Endothelial cell of umbilical vein (primary cell): ENCODE results near the gene IQCH. TPM values are rescaled to one million over a fixed set of nuclear protein-coding genes. Genes with fewer than 3 reads are reported as not detected.

ENCODE experiments used
- BruUV-seq: library from RNA; stranded (reverse); fragments of 400-500 nt; replicated peaks from 2 replicates; lab custom pipeline; 2021; lab: Mats Ljungman, UMichigan
- CTCF ChIA-PET: fragments of 300-600, 350-600 bp; sonication (Branson Sonifier 250); formaldehyde crosslinking; loops from one replicate; lab custom pipeline; 2021; ENCODE audit warnings: antibody characterized with exemption, inconsistent platforms; lab: Charles Lee
- POLR2A ChIA-PET: fragments of 300-600, 350-600 bp; sonication (Branson Sonifier 250); formaldehyde crosslinking; loops from one replicate; lab custom pipeline; 2021; ENCODE audit warnings: antibody characterized with exemption, inconsistent platforms; lab: Charles Lee
- DNase-seq: peaks from one replicate; pipeline ENCODE4 v3.0.0-alpha.2; 2011; ENCODE audit warnings: low read depth, low spot score
- FAIRE-seq: peaks from 2 replicates; lab custom pipeline; 2011; peaks lifted over from hg19 to GRCh38; lab: Jason Lieb, UNC
- H2AFZ ChIP-seq: 2 replicates; pipeline ENCODE4 v1.6.0; 2012; ENCODE audit warnings: low read depth, low read length, control low read depth, inconsistent platforms
- H3K27ac ChIP-seq: 2 replicates; pipeline ENCODE4 v1.5.1; 2011; ENCODE audit warnings: low read depth, mild to moderate bottlenecking, control low read depth, low read length, moderate library complexity; ENCODE audit not compliant: insufficient read depth
- H3K27me3 ChIP-seq, 2 experiments: 2 replicates each; pipeline versions ENCODE4 v1.6.0 to v1.6.1; 2011; ENCODE audit warnings: low read length in 2 of 2, mixed read lengths in 1 of 2; ENCODE audit not compliant: control insufficient read depth in 2 of 2, insufficient read depth in 2 of 2
- H3K36me3 ChIP-seq, 2 experiments: 2 replicates in 1 of 2; 3 replicates in 1 of 2; pipeline ENCODE4 v1.5.1; 2011; ENCODE audit warnings: low read length in 2 of 2, mild to moderate bottlenecking in 1 of 2, moderate library complexity in 1 of 2; ENCODE audit not compliant: control insufficient read depth in 2 of 2, insufficient read depth in 2 of 2; ENCODE audit errors: extremely low read depth in 1 of 2
- H3K4me1 ChIP-seq: 3 replicates; pipeline ENCODE4 v1.5.1; 2011; ENCODE audit warnings: mild to moderate bottlenecking, low read length; ENCODE audit not compliant: control insufficient read depth, insufficient read depth; ENCODE audit errors: extremely low read depth
- H3K4me2 ChIP-seq: 2 replicates; pipeline ENCODE4 v1.6.1; 2011; ENCODE audit warnings: low read length, control low read depth, mixed read lengths; ENCODE audit not compliant: insufficient read depth
- H3K4me3 ChIP-seq, 3 experiments: fragments of 200-600 bp in 1 of 3; sonication (generic), shearing (Covaris generic) in 1 of 3; replicated peaks in 1 of 3; 2 replicates each; pipeline ENCODE4 v1.5.1; 2011 to 2016; ENCODE audit warnings: control low read depth in 3 of 3, low read length in 3 of 3, mild to moderate bottlenecking in 2 of 3, inconsistent platforms in 1 of 3, low read depth in 1 of 3, moderate library complexity in 1 of 3; ENCODE audit not compliant: insufficient read depth in 1 of 3
- H3K79me2 ChIP-seq: 2 replicates; pipeline ENCODE4 v1.6.0; 2012; ENCODE audit warnings: low read length, inconsistent platforms; ENCODE audit not compliant: control insufficient read depth, insufficient read depth
- H3K9ac ChIP-seq: replicated peaks from 2 replicates; pipeline ENCODE3; 2011; ENCODE audit warnings: low read length, control low read depth; ENCODE audit not compliant: insufficient read depth; ENCODE audit errors: extremely low read depth
- H3K9me1 ChIP-seq: replicated peaks from 3 replicates; pipeline ENCODE4 v1.6.0; 2011; ENCODE audit warnings: mild to moderate bottlenecking, low read length; ENCODE audit not compliant: control insufficient read depth, insufficient read depth; ENCODE audit errors: extremely low read depth
- H3K9me3 ChIP-seq: replicated peaks from 2 replicates; pipeline ENCODE4 v1.5.1; 2012; ENCODE audit warnings: low read length, inconsistent platforms; ENCODE audit not compliant: control insufficient read depth, insufficient read depth
- H4K20me1 ChIP-seq: replicated peaks from 2 replicates; pipeline ENCODE3; 2011; ENCODE audit warnings: mild to moderate bottlenecking, low read length; ENCODE audit not compliant: control insufficient read depth, insufficient read depth; ENCODE audit errors: extremely low read depth
- EZH2 ChIP-seq: IDR thresholded peaks from 2 replicates; pipeline ENCODE4 v1.6.1; 2012; ENCODE audit warnings: borderline replicate concordance, low read depth, mild to moderate bottlenecking, moderate library complexity, low read length, inconsistent platforms; ENCODE audit not compliant: severe bottlenecking
- FOS ChIP-seq: IDR thresholded peaks from 2 replicates; pipeline ENCODE4 v1.6.1; 2011; ENCODE audit warnings: mild to moderate bottlenecking, low read length, moderate library complexity, borderline replicate concordance; ENCODE audit not compliant: insufficient read depth
- GATA2 ChIP-seq: IDR thresholded peaks from 2 replicates; pipeline ENCODE4 v1.7.0; 2011; ENCODE audit warnings: low read depth, mild to moderate bottlenecking, moderate library complexity, mixed read lengths, low read length; ENCODE audit not compliant: insufficient read length, insufficient read depth
- JUN ChIP-seq: IDR thresholded peaks from 2 replicates; pipeline ENCODE4 v1.6.1; 2011; ENCODE audit warnings: borderline replicate concordance, low read depth; ENCODE audit not compliant: insufficient read length, insufficient read depth
- MYC ChIP-seq: IDR thresholded peaks from one replicate; pipeline ENCODE4 v1.6.1; 2011; ENCODE audit warnings: mild to moderate bottlenecking, low read depth, low read length
- POLR2A ChIP-seq: IDR thresholded peaks from 2 replicates; pipeline ENCODE4 v1.6.1; 2012; ENCODE audit warnings: low read depth, mild to moderate bottlenecking, control low read depth, low read length
- POLR2AphosphoS5 ChIP-seq: IDR thresholded peaks from 2 replicates; pipeline ENCODE4 v1.6.1; 2012; ENCODE audit warnings: low read depth, mild to moderate bottlenecking, control low read depth, low read length, moderate library complexity; ENCODE audit not compliant: insufficient read depth
- dilution Hi-C: fragments of 300-500 bp; cut with MboI; formaldehyde crosslinking; loops from one replicate; pipeline ENCODE4 v1.15.0; 2019; ENCODE audit warnings: low sequenced_read_pairs; ENCODE audit not compliant: extremely low pct_ligation_motif_present
- intact Hi-C: fragments of 100-400 bp; cut with micrococcal nuclease; formaldehyde crosslinking; loops from one replicate; pipeline ENCODE4 v1.10.0; 2022
- polyA plus RNA-seq, 4 experiments: library from polyadenylated mRNA; depleted of rRNA in 3 of 4; stranded (reverse) in 3 of 4; unstranded in 1 of 4; fragments of >200 nt; gene quantifications; 2 replicates each; pipeline versions ENCODE4 v1.2.1 to v1.2.3, GENCODE V29; 2011 to 2012; ENCODE audit warnings: missing spikeins in 1 of 4
- total RNA-seq: library from RNA; stranded (reverse); gene quantifications from 2 replicates; pipeline ENCODE4 v1.2.3, GENCODE V29; 2021
- TF ChIP-seq, protein P1 (sequence below): IDR thresholded peaks from 2 replicates; pipeline ENCODE4 v1.6.1; 2011; ENCODE audit not compliant: insufficient read depth, insufficient read length
- TF ChIP-seq, protein P2 (sequence below), 2 donors: IDR thresholded peaks; 1 replicate in 1 of 2; 2 replicates in 1 of 2; pipeline ENCODE4 v1.5.1; 2011; ENCODE audit warnings: low read length in 2 of 2, mild to moderate bottlenecking in 2 of 2, moderate library complexity in 2 of 2, control low read depth in 1 of 2, inconsistent platforms in 1 of 2, low read depth in 1 of 2; ENCODE audit not compliant: insufficient read depth in 1 of 2; ENCODE audit errors: extremely low read depth in 1 of 2

The IQCH gene
- total and polyA plus RNA-seq, 2 donors (not counting 3 experiments of a cell fraction or from before 2014, with no cell fraction given): 0.29 to 0.51 TPM

DNA sequence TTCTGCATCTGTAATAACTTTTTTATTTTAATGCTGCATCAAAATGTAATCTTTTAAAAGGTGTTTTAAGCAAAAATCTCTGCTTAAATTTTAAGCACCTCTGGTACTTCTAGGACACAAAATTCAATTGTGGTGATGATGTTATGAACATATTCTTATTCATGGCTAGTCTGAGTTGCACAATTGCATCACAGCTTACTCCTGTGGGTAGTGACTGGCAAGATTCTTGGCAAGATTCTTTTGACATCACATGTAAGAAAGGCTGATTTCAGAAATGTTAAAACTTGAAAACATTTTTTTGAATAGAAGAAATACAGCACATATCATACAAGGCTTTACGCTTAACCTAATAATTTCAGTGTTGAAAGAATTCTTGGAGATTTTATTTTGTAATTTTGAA lies 35.7 kb downstream of the IQCH start:
- H3K9me1 ChIP-seq: no peaks in the 10 kb centered on the region
- H3K79me2 ChIP-seq: no peaks in the 10 kb centered on the region
- H3K27ac ChIP-seq: no peak overlapping the region
- H3K4me1 ChIP-seq: no peaks in the 10 kb centered on the region
- DNase-seq (no peak), FAIRE-seq (no peak)
- no peaks in the 10 kb centered on the region for H3K27me3 ChIP-seq
- no peaks in the 10 kb centered on the region for H4K20me1 ChIP-seq
- no peaks in the 10 kb centered on the region for H3K9me3 ChIP-seq
- dilution Hi-C loops: no loop called here
- no peak overlapping the region for H3K9ac ChIP-seq
- H3K4me3 ChIP-seq: no peak overlapping the region
- no peak for TF ChIP-seq EZH2
- no peak for TF ChIP-seq POLR2AphosphoS5
- no peak for TF ChIP-seq POLR2A
- no peak for TF ChIP-seq GATA2
- TF ChIP-seq, protein P1, sequence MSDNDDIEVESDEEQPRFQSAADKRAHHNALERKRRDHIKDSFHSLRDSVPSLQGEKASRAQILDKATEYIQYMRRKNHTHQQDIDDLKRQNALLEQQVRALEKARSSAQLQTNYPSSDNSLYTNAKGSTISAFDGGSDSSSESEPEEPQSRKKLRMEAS: no peak
- no peak for TF ChIP-seq FOS
- no peak for TF ChIP-seq MYC
- H3K4me2 ChIP-seq: no peak overlapping the region
- H2AFZ ChIP-seq: no peak overlapping the region
- ChIA-PET CTCF (interaction anchor here (1.1 kb wide), 1 partner anchor 12 kb away, joined by 3 read pairs; no protein-coding TSS in a partner anchor), POLR2A (no interaction called here)
- intact Hi-C loops: no loop called here
- BruUV-seq: no TSS peak
- no peaks in the 10 kb centered on the region for H3K36me3 ChIP-seq

DNA sequence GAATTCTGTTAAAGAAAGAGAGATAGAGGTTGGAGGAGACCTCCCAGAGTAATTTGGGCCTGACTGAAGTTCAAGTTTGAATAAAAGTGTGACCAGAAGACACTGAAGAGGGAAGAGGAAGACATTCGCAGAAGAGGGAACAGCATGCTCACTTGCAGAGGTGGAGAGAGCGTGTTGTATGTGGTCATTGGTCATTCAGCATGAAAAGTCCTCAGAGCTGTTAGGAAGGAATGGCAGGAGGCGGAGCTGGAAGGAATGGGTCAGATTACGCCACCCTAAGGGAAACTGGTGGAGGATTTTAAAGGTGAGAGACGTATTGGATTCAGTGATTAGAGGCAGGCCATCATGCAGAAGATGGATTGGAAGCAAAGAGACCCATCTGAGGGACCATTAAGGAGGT lies 41.6 kb downstream of the IQCH start:
- no peaks in the 10 kb centered on the region for H3K9me3 ChIP-seq
- H3K4me3 ChIP-seq: no peak overlapping the region
- CTCF ChIA-PET: interaction anchor here (1.6 kb wide), 1 partner anchor 7 kb away, joined by 10 read pairs; no protein-coding TSS in a partner anchor
- no peak overlapping the region for H2AFZ ChIP-seq
- H4K20me1 ChIP-seq: no peaks in the 10 kb centered on the region
- no peak for FAIRE-seq
- BruUV-seq: no TSS peak
- no peaks in the 10 kb centered on the region for H3K36me3 ChIP-seq
- TF ChIP-seq POLR2A: no peak
- TF ChIP-seq FOS: no peak
- TF ChIP-seq, protein P2, sequence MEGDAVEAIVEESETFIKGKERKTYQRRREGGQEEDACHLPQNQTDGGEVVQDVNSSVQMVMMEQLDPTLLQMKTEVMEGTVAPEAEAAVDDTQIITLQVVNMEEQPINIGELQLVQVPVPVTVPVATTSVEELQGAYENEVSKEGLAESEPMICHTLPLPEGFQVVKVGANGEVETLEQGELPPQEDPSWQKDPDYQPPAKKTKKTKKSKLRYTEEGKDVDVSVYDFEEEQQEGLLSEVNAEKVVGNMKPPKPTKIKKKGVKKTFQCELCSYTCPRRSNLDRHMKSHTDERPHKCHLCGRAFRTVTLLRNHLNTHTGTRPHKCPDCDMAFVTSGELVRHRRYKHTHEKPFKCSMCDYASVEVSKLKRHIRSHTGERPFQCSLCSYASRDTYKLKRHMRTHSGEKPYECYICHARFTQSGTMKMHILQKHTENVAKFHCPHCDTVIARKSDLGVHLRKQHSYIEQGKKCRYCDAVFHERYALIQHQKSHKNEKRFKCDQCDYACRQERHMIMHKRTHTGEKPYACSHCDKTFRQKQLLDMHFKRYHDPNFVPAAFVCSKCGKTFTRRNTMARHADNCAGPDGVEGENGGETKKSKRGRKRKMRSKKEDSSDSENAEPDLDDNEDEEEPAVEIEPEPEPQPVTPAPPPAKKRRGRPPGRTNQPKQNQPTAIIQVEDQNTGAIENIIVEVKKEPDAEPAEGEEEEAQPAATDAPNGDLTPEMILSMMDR (IDR thresholded peaks at IDR 0.05; ENCODE audit: extremely low read depth in 1 of 2, insufficient read depth in 1 of 2, low read depth in 1 of 2, low read length in 2 of 2): no peak
- no peak for TF ChIP-seq GATA2
- no peak for TF ChIP-seq MYC
- no peak for TF ChIP-seq POLR2AphosphoS5
- no peak for TF ChIP-seq EZH2
- no peak for TF ChIP-seq JUN
- TF ChIP-seq, protein P1: no peak
- POLR2A ChIA-PET: no interaction called here
- H3K9me1 ChIP-seq: no peaks in the 10 kb centered on the region
- H3K9ac ChIP-seq: no peak overlapping the region
- H3K27ac ChIP-seq: no peak overlapping the region
- dilution Hi-C loops (no loop called here), intact Hi-C loops (no loop called here)
- no peaks in the 10 kb centered on the region for H3K4me1 ChIP-seq
- no peak for DNase-seq
- no peaks in the 10 kb centered on the region for H3K27me3 ChIP-seq
- no peaks in the 10 kb centered on the region for H3K79me2 ChIP-seq
- H3K4me2 ChIP-seq: no peak overlapping the region
